ENCODE results near the gene MSN. TPM values are rescaled to one million over a fixed set of nuclear protein-coding genes. Genes with fewer than 3 reads are reported as not detected.

Gene MSN
- total and polyA plus RNA-seq, 10 of the 15 experiments (the other 5 are each of a cell fraction or from before 2014, with no cell fraction given), result 93.8 to 432 (median 270) TPM

GRCh38 chrX:65712005-65712806 lies 44.8 kb downstream of the MSN start:
- ATAC-seq (no peak), DNase-seq (ENCODE audit: low read depth, low spot score) (no peak), FAIRE-seq (no peak)
- Histone ChIP-seq H2AFZ (ENCODE audit: control insufficient read depth, low read depth, low read length) (no peak overlapping the region), H3K9me3 (replicated peaks; ENCODE audit: control insufficient read depth, insufficient read depth, low read length) (no peaks in the 10 kb centered on the region), H4K20me1 (ENCODE audit: control insufficient read depth, insufficient read depth) (no peaks in the 10 kb centered on the region), H3K4me3 (no peak overlapping the region), H3K9ac (ENCODE audit: control insufficient read depth, insufficient read depth, low read length) (no peak overlapping the region), H3K79me2 (ENCODE audit: control insufficient read depth, insufficient read depth, low read length) (peaks cover 58% of the 10 kb centered on the region), H3K4me1 (ENCODE audit: control insufficient read depth, insufficient read depth, low read length) (no peaks in the 10 kb centered on the region), H3K27ac (ENCODE audit: control insufficient read depth, insufficient read depth) (no peak overlapping the region), H3K4me2 (ENCODE audit: control insufficient read depth, insufficient read depth) (no peak overlapping the region), H3K27me3 (replicated peaks in 1 of 2; ENCODE audit: control insufficient read depth in 2 of 2, insufficient read depth in 2 of 2, low read length in 1 of 2) (no peaks in the 10 kb centered on the region), H3K36me3 (ENCODE audit: control insufficient read depth in 2 of 2, insufficient read depth in 2 of 2, low read length in 1 of 2) (peaks cover 0 to under 1% of the 10 kb centered on the region in 2 experiments; a peak in 1 of 4 replicates)
- intact Hi-C loops (cut with micrococcal nuclease; ENCODE audit: unreplicated experiment) (no loop called here), in situ Hi-C loops (cut with MboI) (no loop called here)
- ChIA-PET POLR2A (interaction anchor here (1.1 kb wide), 1 partner anchor 8 kb away, joined by 3 read pairs; no protein-coding TSS in a partner anchor), SMC1A (ENCODE audit: uncharacterized antibody, unreplicated experiment) (interaction anchor here (1.1 to 1.4 kb wide), 2 partner anchors 9 to 178 kb away, joined by 3 to 4 read pairs; no protein-coding TSS in a partner anchor), CTCF (interaction anchor here (1.5 kb wide), 1 partner anchor 9 kb away, joined by 9 read pairs; no protein-coding TSS in a partner anchor), RAD21 (ENCODE audit: unreplicated experiment) (interaction anchor here (1.1 kb wide), 1 partner anchor 11 kb away, joined by 3 read pairs; no protein-coding TSS in a partner anchor)
- no peak for TF ChIP-seq EP300 (IDR thresholded peaks at IDR 0.05; ENCODE audit: borderline replicate concordance in 1 of 2, control insufficient read depth in 1 of 2, low read depth in 2 of 2, low read length in 2 of 2)
- TF ChIP-seq NR2F1 (conservative IDR thresholded peaks at IDR 0.05), result no peak
- 58% methylated on average over 6 of the region's 6 CpGs for WGBS (ENCODE audit: insufficient coverage, insufficient replicate concordance, low lambda C conversion rate, missing lambda C conversion rate)
- BruUV-seq (replicated peaks), result no TSS peak

- no peak overlapping the region for H3K9ac ChIP-seq (ENCODE audit: control insufficient read depth, insufficient read depth, low read length)
- WGBS (ENCODE audit: insufficient coverage, insufficient replicate concordance, low lambda C conversion rate, missing lambda C conversion rate), result 60% methylated on average over 4 of the region's 4 CpGs
- H3K4me3 ChIP-seq, result no peak overlapping the region
- peaks cover 33% of the 10 kb centered on the region for H3K79me2 ChIP-seq (ENCODE audit: control insufficient read depth, insufficient read depth, low read length)
- H3K4me1 ChIP-seq (ENCODE audit: control insufficient read depth, insufficient read depth, low read length), result peaks cover 3% of the 10 kb centered on the region; the same call in 1 of the 2 replicates
- no peaks in the 10 kb centered on the region for H4K20me1 ChIP-seq (ENCODE audit: control insufficient read depth, insufficient read depth)
- H3K27ac ChIP-seq (ENCODE audit: control insufficient read depth, insufficient read depth), result no peak overlapping the region
- H3K9me3 ChIP-seq (replicated peaks; ENCODE audit: control insufficient read depth, insufficient read depth, low read length), result no peaks in the 10 kb centered on the region
- ATAC-seq, result no peak
- intact Hi-C loops (cut with micrococcal nuclease; ENCODE audit: unreplicated experiment) (no loop called here), in situ Hi-C loops (cut with MboI) (no loop called here)
- no peak for TF ChIP-seq SMAD5 (IDR thresholded peaks at IDR 0.05; ENCODE audit: low read depth)
- TF ChIP-seq CUX1 (IDR thresholded peaks at IDR 0.05; ENCODE audit: insufficient replicate concordance, low read depth, low read length), result no peak
- TF ChIP-seq CHD2 (IDR thresholded peaks at IDR 0.05; ENCODE audit: borderline replicate concordance, low read depth, low read length), result no peak
- no peak for TF ChIP-seq JUNB (IDR thresholded peaks at IDR 0.05)
- no peak for DNase-seq (ENCODE audit: low read depth, low spot score)
- H2AFZ ChIP-seq (ENCODE audit: control insufficient read depth, low read depth, low read length), result no peak overlapping the region
- ChIA-PET RAD21 (ENCODE audit: unreplicated experiment) (interaction anchor here (0.7 to 1.8 kb wide), 5 partner anchors 12 to 44 kb away, joined by 3 to 5 read pairs (median 3); no protein-coding TSS in a partner anchor), POLR2A (interaction anchor here (0.8 kb wide), 1 partner anchor 706 kb away, joined by 3 read pairs; no protein-coding TSS in a partner anchor), CTCF (no interaction called here), SMC1A (ENCODE audit: uncharacterized antibody, unreplicated experiment) (interaction anchor here (0.6 to 1.2 kb wide), 4 partner anchors 15 to 359 kb away, joined by 3 to 4 read pairs (median 3); no protein-coding TSS in a partner anchor)
- no peak overlapping the region for H3K4me2 ChIP-seq (ENCODE audit: control insufficient read depth, insufficient read depth)
- H3K36me3 ChIP-seq (ENCODE audit: control insufficient read depth in 2 of 2, insufficient read depth in 2 of 2, low read length in 1 of 2), result peaks cover 3 to 6% of the 10 kb centered on the region in 2 experiments; a peak in 3 of 4 replicates
- BruUV-seq (replicated peaks), result no TSS peak
- FAIRE-seq, result no peak
- H3K27me3 ChIP-seq (replicated peaks in 1 of 2; ENCODE audit: control insufficient read depth in 2 of 2, insufficient read depth in 2 of 2, low read length in 1 of 2), result no peaks in the 10 kb centered on the region
These were observed 51.1 kb downstream of the MSN start for GRCh38 chrX:65718538-65718937.

All from GM12878 (cell line).